Measurements from ENCODE around the gene TMEM119. TPM values are rescaled to one million over a fixed set of nuclear protein-coding genes. Genes with fewer than 3 reads are reported as not detected.

Gene TMEM119
- total and polyA plus RNA-seq, 8 donors = 1.0 to 18.8 (median 2.1) TPM

GRCh38 chr12:108564724-108565123 lies 33.2 kb downstream of the TMEM119 start:
- TF ChIP-seq, protein P1, sequence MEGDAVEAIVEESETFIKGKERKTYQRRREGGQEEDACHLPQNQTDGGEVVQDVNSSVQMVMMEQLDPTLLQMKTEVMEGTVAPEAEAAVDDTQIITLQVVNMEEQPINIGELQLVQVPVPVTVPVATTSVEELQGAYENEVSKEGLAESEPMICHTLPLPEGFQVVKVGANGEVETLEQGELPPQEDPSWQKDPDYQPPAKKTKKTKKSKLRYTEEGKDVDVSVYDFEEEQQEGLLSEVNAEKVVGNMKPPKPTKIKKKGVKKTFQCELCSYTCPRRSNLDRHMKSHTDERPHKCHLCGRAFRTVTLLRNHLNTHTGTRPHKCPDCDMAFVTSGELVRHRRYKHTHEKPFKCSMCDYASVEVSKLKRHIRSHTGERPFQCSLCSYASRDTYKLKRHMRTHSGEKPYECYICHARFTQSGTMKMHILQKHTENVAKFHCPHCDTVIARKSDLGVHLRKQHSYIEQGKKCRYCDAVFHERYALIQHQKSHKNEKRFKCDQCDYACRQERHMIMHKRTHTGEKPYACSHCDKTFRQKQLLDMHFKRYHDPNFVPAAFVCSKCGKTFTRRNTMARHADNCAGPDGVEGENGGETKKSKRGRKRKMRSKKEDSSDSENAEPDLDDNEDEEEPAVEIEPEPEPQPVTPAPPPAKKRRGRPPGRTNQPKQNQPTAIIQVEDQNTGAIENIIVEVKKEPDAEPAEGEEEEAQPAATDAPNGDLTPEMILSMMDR (IDR thresholded peaks at IDR 0.05) = no peak
- H3K27me3 ChIP-seq = no peaks in the 10 kb centered on the region
- no peak overlapping the region for H3K4me3 ChIP-seq
- intact Hi-C loops (cut with DNase I) = loop anchor here in 1 of 3 donors (10.0 kb wide), 1 partner anchor 240 kb away; no protein-coding TSS in a partner anchor
- H3K27ac ChIP-seq = no peak overlapping the region
- ATAC-seq (no peak), DNase-seq (no peak), FAIRE-seq (no peak)
- peaks cover 0 to 48% (median 7%) of the 10 kb centered on the region in 3 donors for H3K36me3 ChIP-seq
- peaks cover 8 to 18% (median 10%) of the 10 kb centered on the region in 3 donors for H3K4me1 ChIP-seq
- no peaks in the 10 kb centered on the region for H3K9me3 ChIP-seq

DNA sequence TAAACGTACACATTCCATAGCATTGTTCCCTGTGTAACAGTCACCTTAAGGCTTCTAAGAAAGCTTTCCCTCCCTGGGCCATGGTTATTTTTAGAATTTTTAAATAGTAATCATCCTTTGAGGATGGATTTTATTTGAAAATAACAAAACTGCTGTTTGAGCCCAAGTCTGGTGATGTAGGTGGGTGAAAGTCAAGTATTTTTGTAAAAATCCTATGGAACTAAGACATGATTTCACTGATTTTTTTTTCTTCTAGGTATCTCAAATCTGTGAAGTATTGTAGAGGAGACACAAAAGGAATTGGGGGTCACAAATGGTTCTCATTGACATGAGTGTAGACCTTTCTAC lies 34.1 kb downstream of the TMEM119 start:
- ATAC-seq = no peak
- FAIRE-seq = no peak
- H3K4me1 ChIP-seq = peaks cover 15 to 28% (median 17%) of the 10 kb centered on the region in 3 donors
- no peak overlapping the region for H3K27ac ChIP-seq
- 13 to 19% methylated on average over 1 of the region's 1 CpG for WGBS, 2 donors
- TF ChIP-seq, protein P1 (IDR thresholded peaks at IDR 0.05) = no peak
- H3K9me3 ChIP-seq = no peaks in the 10 kb centered on the region
- intact Hi-C loops (cut with DNase I) = loop anchor here in 1 of 3 donors (10.0 kb wide), 1 partner anchor 241 kb away; no protein-coding TSS in a partner anchor
- H3K36me3 ChIP-seq = peaks cover 0 to 39% (median 7%) of the 10 kb centered on the region in 3 donors
- no peak for DNase-seq
- H3K27me3 ChIP-seq = no peaks in the 10 kb centered on the region
- peak overlapping the region in 3 of 4 donors; percentile 76 to 95 (median 88) for H3K4me3 ChIP-seq

DNA sequence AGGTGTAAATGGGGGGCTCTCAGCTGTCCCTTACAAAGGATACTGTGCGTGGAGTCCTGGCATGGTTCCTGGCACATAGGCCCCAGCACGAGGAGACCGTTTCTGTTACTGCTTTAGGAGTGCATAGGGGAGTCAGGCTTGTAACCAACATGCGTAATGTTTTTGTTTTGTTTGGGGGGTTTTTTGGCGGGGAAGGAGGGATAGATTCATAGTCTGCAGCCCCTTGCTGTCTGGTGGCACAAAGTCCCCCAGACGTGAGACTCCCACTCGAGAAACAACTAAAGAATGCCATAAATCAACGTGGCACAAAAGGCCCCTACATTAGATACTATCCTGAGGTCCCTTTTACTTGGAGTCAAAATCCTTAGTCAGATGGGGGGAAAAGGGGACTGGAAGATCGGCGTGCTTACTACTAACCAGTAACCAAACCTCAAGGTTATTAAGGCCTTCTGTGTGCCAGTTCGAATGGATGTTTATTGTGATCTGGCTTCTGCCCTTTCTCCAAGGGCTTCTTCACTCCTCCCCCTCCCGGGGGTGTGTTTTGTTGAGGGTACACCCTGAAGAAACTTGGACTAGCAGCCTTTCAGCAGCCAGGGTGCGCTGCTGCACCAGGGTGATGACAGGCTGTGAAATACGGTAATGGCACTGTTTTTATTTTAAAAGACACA lies 34.6 kb downstream of the TMEM119 start:
- DNase-seq (peak in 5 of 6 donors; percentile 67 to 82 (median 71)), FAIRE-seq (peak; percentile 20), ATAC-seq (peak; percentile 18 to 48 (median 44))
- peak overlapping the region; percentile 84 to 93 (median 88) for H3K27ac ChIP-seq
- peaks cover 0 to 34% (median 7%) of the 10 kb centered on the region in 3 donors for H3K36me3 ChIP-seq
- 0 to 1% methylated on average over 14 of the region's 14 CpGs for WGBS, 2 donors
- peak overlapping the region; percentile 76 to 97 (median 92) for H3K4me3 ChIP-seq
- H3K9me3 ChIP-seq = no peaks in the 10 kb centered on the region
- H3K4me1 ChIP-seq = peaks cover 10 to 28% (median 17%) of the 10 kb centered on the region in 3 donors
- no peaks in the 10 kb centered on the region for H3K27me3 ChIP-seq
- intact Hi-C loops (cut with DNase I) = loop anchor here in 1 of 3 donors (10.0 kb wide), 1 partner anchor 242 kb away; no protein-coding TSS in a partner anchor
- TF ChIP-seq, protein P1 (IDR thresholded peaks at IDR 0.05) = peak; percentile 32 to 68 (median 64)

GRCh38 chr12:108562348-108563135 lies 35.3 kb downstream of the TMEM119 start, which contains the start of gene ISCU:
TSS of gene ISCU (plus strand) at chr12:108562596. CDS start at chr12:108562623, 27 bp downstream.
- H3K36me3 ChIP-seq = peaks cover 0 to 26% (median 7%) of the 10 kb centered on the region in 3 donors
- TF ChIP-seq, protein P1 (IDR thresholded peaks at IDR 0.05) = no peak
- intact Hi-C loops (cut with DNase I) = loop anchor here in 1 of 3 donors (10.0 kb wide), 1 partner anchor 242 kb away; no protein-coding TSS in a partner anchor
- no peaks in the 10 kb centered on the region for H3K9me3 ChIP-seq
- 0% methylated on average over 54 to 72 of the region's 72 CpGs for WGBS, 2 donors
- peak within 1 kb of the TSS; percentile 76 to 97 (median 92) for H3K4me3 ChIP-seq
- DNase-seq (peak; percentile 96 to 100 (median 99)), FAIRE-seq (no peak), ATAC-seq (peak; percentile 83 to 92 (median 86))
- no peaks in the 10 kb centered on the region for H3K27me3 ChIP-seq
- H3K4me1 ChIP-seq = peaks cover 10 to 28% (median 17%) of the 10 kb centered on the region in 3 donors
- peak within 1 kb of the TSS; percentile 87 to 94 (median 92) for H3K27ac ChIP-seq

Measured in pancreas (tissue), 10 donors.